ENCODE measurements around the gene AMMECR1L.

The AMMECR1L gene

GRCh38 chr2:127874378-127875269, 11.1 kb downstream of the AMMECR1L start:
- DNase-seq (ENCODE audit: low read depth in 2 of 2), result no peak
- H3K4me3 ChIP-seq (replicated peaks in 1 of 2; ENCODE audit: low read depth in 2 of 2, low read length in 2 of 2), result no peak overlapping the region
- no peak for TF ChIP-seq CTCF (IDR thresholded peaks at IDR 0.05; ENCODE audit: low read depth, low read length)

- no peak for TF ChIP-seq CTCF (IDR thresholded peaks at IDR 0.05; ENCODE audit: low read depth, low read length)
- DNase-seq (ENCODE audit: low read depth in 2 of 2), result no peak
These were observed 12.0 kb downstream of the AMMECR1L start for GRCh38 chr2:127873707-127874303.

GRCh38 chr2:127872354-127872753, 13.4 kb downstream of the AMMECR1L start:
- DNase-seq (ENCODE audit: low read depth in 2 of 2), result no peak
- no peak overlapping the region for H3K4me3 ChIP-seq (replicated peaks in 1 of 2; ENCODE audit: low read depth in 2 of 2, low read length in 2 of 2)
- no peak for TF ChIP-seq CTCF (IDR thresholded peaks at IDR 0.05; ENCODE audit: low read depth, low read length)

More at GRCh38 chr2:127873707-127874303, 12.0 kb downstream of the AMMECR1L start:
- no peak overlapping the region for H3K4me3 ChIP-seq (replicated peaks in 1 of 2; ENCODE audit: low read depth in 2 of 2, low read length in 2 of 2)

GRCh38 chr2:127865926-127866325, 19.8 kb downstream of the AMMECR1L start:
- DNase-seq (ENCODE audit: low read depth in 2 of 2), result no peak
- TF ChIP-seq CTCF (IDR thresholded peaks at IDR 0.05; ENCODE audit: low read depth, low read length), result no peak
- H3K4me3 ChIP-seq (replicated peaks in 1 of 2; ENCODE audit: low read depth in 2 of 2, low read length in 2 of 2), result no peak overlapping the region

- DNase-seq (ENCODE audit: low read depth in 2 of 2), result peak in 1 of 2 donors; percentile 45
- H3K4me3 ChIP-seq (replicated peaks in 1 of 2; ENCODE audit: low read depth in 2 of 2, low read length in 2 of 2), result no peak overlapping the region
- TF ChIP-seq CTCF (IDR thresholded peaks at IDR 0.05; ENCODE audit: low read depth, low read length), result peak; percentile 18
These were observed 20.9 kb downstream of the AMMECR1L start for GRCh38 chr2:127864877-127865276.

- H3K4me3 ChIP-seq (replicated peaks in 1 of 2; ENCODE audit: low read depth in 2 of 2, low read length in 2 of 2), result no peak overlapping the region
- TF ChIP-seq CTCF (IDR thresholded peaks at IDR 0.05; ENCODE audit: low read depth, low read length), result no peak
- no peak for DNase-seq (ENCODE audit: low read depth in 2 of 2)
These were observed 23.5 kb downstream of the AMMECR1L start for GRCh38 chr2:127862228-127862627.
